IMR-90 (cell line): Measurements from ENCODE around the gene FAM174B. TPM values are rescaled to one million over a fixed set of nuclear protein-coding genes. Genes with fewer than 3 reads are reported as not detected.

Source experiments
- ATAC-seq: fragments of 200-7000 bp; cut with Tn5 transposase; 2 replicates; pipeline ENCODE4 v1.9.1; 2020; ENCODE audit warnings: low read depth, mild to moderate bottlenecking, moderate library complexity
- BruUV-seq: library from RNA; stranded (reverse); fragments of 400-500 nt; replicated peaks from 2 replicates; lab custom pipeline; 2021; lab: Mats Ljungman, UMichigan
- CTCF ChIA-PET: fragments of 300-600 bp; formaldehyde crosslinking; extraction: SDS; loops from one replicate; lab custom pipeline; 2021; ENCODE audit warnings: antibody characterized with exemption; lab: Yijun Ruan, JAX
- POLR2A ChIA-PET: fragments of 300-600 bp; sonication (Branson Sonifier 250); formaldehyde crosslinking; loops from one replicate; lab custom pipeline; 2022; ENCODE audit warnings: antibody characterized with exemption; ENCODE audit not compliant: unreplicated experiment; lab: Charles Lee
- DNase-seq: peaks from one replicate; pipeline ENCODE4 v3.0.0; 2013
- H2AFZ ChIP-seq: replicated peaks from 2 replicates; pipeline ENCODE3; 2013; ENCODE audit warnings: low read length, mild to moderate bottlenecking; ENCODE audit not compliant: poor library complexity
- H2AK5ac ChIP-seq: 2 replicates; pipeline ENCODE4 v1.6.1; 2013; ENCODE audit warnings: low read depth, low read length, inconsistent platforms
- H2AK9ac ChIP-seq: replicated peaks from 2 replicates; pipeline ENCODE3; 2013; ENCODE audit warnings: mild to moderate bottlenecking, low read depth, low read length, moderate library complexity; ENCODE audit not compliant: poor library complexity
- H2BK120ac ChIP-seq: 2 replicates; pipeline ENCODE4 v1.6.1; 2013; ENCODE audit warnings: low read depth, low read length, inconsistent platforms
- H2BK15ac ChIP-seq: 3 replicates; pipeline ENCODE4 v1.6.1; 2013; ENCODE audit warnings: low read depth, low read length, inconsistent platforms
- H2BK20ac ChIP-seq: 2 replicates; pipeline ENCODE4 v1.6.1; 2013; ENCODE audit warnings: low read depth, mild to moderate bottlenecking, inconsistent platforms, low read length, moderate library complexity
- H2BK5ac ChIP-seq: 2 replicates; pipeline ENCODE4 v1.6.1; 2013; ENCODE audit warnings: mild to moderate bottlenecking, low read depth, low read length, inconsistent platforms; ENCODE audit not compliant: poor library complexity, severe bottlenecking
- H3K14ac ChIP-seq: replicated peaks from 2 replicates; pipeline ENCODE4 v1.6.1; 2013; ENCODE audit warnings: low read depth, low read length, inconsistent platforms
- H3K18ac ChIP-seq: 2 replicates; pipeline ENCODE4 v1.6.1; 2013; ENCODE audit warnings: low read depth, low read length, control low read depth
- H3K23ac ChIP-seq: 2 replicates; pipeline ENCODE4 v1.6.1; 2013; ENCODE audit warnings: low read depth, low read length, inconsistent platforms
- H3K27ac ChIP-seq: 2 replicates; pipeline ENCODE4 v1.5.1; 2013; ENCODE audit warnings: mild to moderate bottlenecking, control low read depth, low read length; ENCODE audit not compliant: insufficient read depth
- H3K27me3 ChIP-seq: 2 replicates; pipeline ENCODE4 v1.6.1; 2013; ENCODE audit warnings: low read length; ENCODE audit not compliant: control insufficient read depth, insufficient read depth
- H3K36me3 ChIP-seq: 2 replicates; pipeline ENCODE4 v1.6.1; 2013; ENCODE audit warnings: low read length, mixed read lengths; ENCODE audit not compliant: control insufficient read depth, insufficient read depth
- H3K4ac ChIP-seq: 2 replicates; pipeline ENCODE4 v1.6.1; 2013; ENCODE audit warnings: low read depth, low read length, inconsistent platforms
- H3K4me1 ChIP-seq: 2 replicates; pipeline ENCODE4 v1.6.1; 2013; ENCODE audit warnings: low read length, mixed read lengths; ENCODE audit not compliant: control insufficient read depth, insufficient read depth
- H3K4me2 ChIP-seq: 2 replicates; pipeline ENCODE4 v1.6.1; 2013; ENCODE audit warnings: low read depth, mild to moderate bottlenecking, control low read depth, low read length, moderate library complexity
- H3K4me3 ChIP-seq: 2 replicates; pipeline ENCODE4 v1.5.1; 2013; ENCODE audit warnings: low read depth, mild to moderate bottlenecking, control low read depth, low read length, moderate library complexity; ENCODE audit not compliant: insufficient read depth
- H3K56ac ChIP-seq: 2 replicates; pipeline ENCODE4 v1.6.1; 2013; ENCODE audit warnings: low read length, inconsistent platforms; ENCODE audit not compliant: insufficient read depth; ENCODE audit errors: extremely low read depth
- H3K79me1 ChIP-seq, 2 experiments: 2 replicates each; pipeline ENCODE4 v1.6.1; 2013; ENCODE audit warnings: low read length in 2 of 2, inconsistent platforms in 1 of 2, low read depth in 1 of 2
- H3K9ac ChIP-seq: 2 replicates; pipeline ENCODE4 v1.6.1; 2013; ENCODE audit warnings: low read depth, low read length, control low read depth
- H3K9me1 ChIP-seq: 2 replicates; pipeline ENCODE4 v1.6.1; 2013; ENCODE audit warnings: low read length, inconsistent platforms; ENCODE audit not compliant: insufficient read depth
- H3K9me3 ChIP-seq: 2 replicates; pipeline ENCODE4 v1.6.1; 2013; ENCODE audit warnings: low read length; ENCODE audit not compliant: control insufficient read depth, insufficient read depth
- H4K20me1 ChIP-seq: 2 replicates; pipeline ENCODE4 v1.6.1; 2013; ENCODE audit warnings: low read length, inconsistent platforms; ENCODE audit not compliant: insufficient read depth
- H4K5ac ChIP-seq: 2 replicates; pipeline ENCODE4 v1.6.1; 2013; ENCODE audit warnings: mild to moderate bottlenecking, low read depth, low read length, control low read depth
- H4K8ac ChIP-seq, 2 experiments: 2 replicates each; pipeline ENCODE4 v1.6.1; 2013; ENCODE audit warnings: low read depth in 2 of 2, low read length in 2 of 2, control low read depth in 1 of 2, inconsistent platforms in 1 of 2
- H4K91ac ChIP-seq: 2 replicates; pipeline ENCODE4 v1.6.1; 2013; ENCODE audit warnings: low read depth, low read length, inconsistent platforms; ENCODE audit not compliant: insufficient read depth
- BHLHE40 ChIP-seq: fragments of 150-350 bp; IDR thresholded peaks from 2 replicates; pipeline ENCODE4 v1.6.1; 2016; ENCODE audit warnings: mild to moderate bottlenecking, low read depth, low read length
- CEBPB ChIP-seq: IDR thresholded peaks from 2 replicates; pipeline ENCODE4 v1.6.1; 2012; ENCODE audit warnings: low read depth, low read length, improper control_type of control experiment
- CHD1 ChIP-seq: IDR thresholded peaks from 2 replicates; pipeline ENCODE4 v1.6.1; 2012; ENCODE audit warnings: low read depth, low read length, improper control_type of control experiment
- CTCF ChIP-seq: conservative IDR thresholded peaks from 2 replicates; pipeline ENCODE4 v1.5.1; 2012; ENCODE audit warnings: mild to moderate bottlenecking, low read depth, low read length, improper control_type of control experiment
- ELK1 ChIP-seq: fragments of 150-350 bp; IDR thresholded peaks from 2 replicates; pipeline ENCODE4 v1.6.1; 2016; ENCODE audit warnings: low read depth, mild to moderate bottlenecking, low read length, moderate library complexity, borderline replicate concordance
- FOS ChIP-seq: fragments of 150-350 bp; IDR thresholded peaks from 2 replicates; pipeline ENCODE4 v1.6.1; 2016; ENCODE audit warnings: low read depth, low read length
- MAFK ChIP-seq: IDR thresholded peaks from 2 replicates; pipeline ENCODE4 v1.6.1; 2012; ENCODE audit warnings: low read depth, low read length, improper control_type of control experiment
- MAZ ChIP-seq: IDR thresholded peaks from 2 replicates; pipeline ENCODE4 v1.6.1; 2012; ENCODE audit warnings: low read depth, mild to moderate bottlenecking, low read length, improper control_type of control experiment, moderate library complexity, borderline replicate concordance
- MXI1 ChIP-seq: IDR thresholded peaks from 2 replicates; pipeline ENCODE4 v1.6.1; 2012; ENCODE audit warnings: low read depth, mild to moderate bottlenecking, low read length, moderate library complexity, borderline replicate concordance
- NFE2L2 ChIP-seq: fragments of 150-350 bp; IDR thresholded peaks from 2 replicates; pipeline ENCODE4 v1.6.1; 2016; ENCODE audit warnings: low read depth, mild to moderate bottlenecking, low read length
- POLR2A ChIP-seq: IDR thresholded peaks from 2 replicates; pipeline ENCODE4 v1.6.1; 2012; ENCODE audit warnings: mild to moderate bottlenecking, low read depth, low read length
- RAD21 ChIP-seq: IDR thresholded peaks from 2 replicates; pipeline ENCODE4 v1.6.1; 2012; ENCODE audit warnings: low read length, improper control_type of control experiment
- RCOR1 ChIP-seq: IDR thresholded peaks from 2 replicates; pipeline ENCODE4 v1.6.1; 2012; ENCODE audit warnings: mild to moderate bottlenecking, low read length, improper control_type of control experiment; ENCODE audit not compliant: insufficient replicate concordance
- RFX5 ChIP-seq: IDR thresholded peaks from 2 replicates; pipeline ENCODE4 v1.8.0; 2012; ENCODE audit warnings: low read depth, mild to moderate bottlenecking, low read length, moderate library complexity
- SMC3 ChIP-seq: fragments of 150-350 bp; IDR thresholded peaks from 2 replicates; pipeline ENCODE4 v1.6.1; 2016; ENCODE audit warnings: low read depth, mild to moderate bottlenecking, antibody characterized with exemption, low read length, moderate library complexity
- USF2 ChIP-seq: fragments of 150-350 bp; IDR thresholded peaks from 2 replicates; pipeline ENCODE4 v1.6.1; 2017; ENCODE audit warnings: mild to moderate bottlenecking, antibody characterized with exemption, low read length, low read depth
- WGBS, 2 experiments: methylation state at CpG; one replicate each; pipeline versions ENCODE4 v1.1.5 to v1.1.7; 2013; ENCODE audit warnings: missing lambda C conversion rate in 2 of 2; ENCODE audit not compliant: insufficient read length in 1 of 2; ENCODE audit errors: extremely low coverage in 2 of 2; 5-methylcytosine and 5-hydroxymethylcytosine counted together
- dilution Hi-C: fragments of 300-500 bp; cut with HindIII; formaldehyde crosslinking; loops from one replicate; pipeline ENCODE4 v1.14.3; 2018; ENCODE audit warnings: low sequenced_read_pairs; ENCODE audit not compliant: unreplicated experiment
- in situ Hi-C: fragments of 300-500 bp; cut with MboI; formaldehyde crosslinking; loops from 3 replicates; pipeline ENCODE4 v1.14.3; 2019; ENCODE audit warnings: low sequenced_read_pairs, inconsistent platforms, mixed read lengths
- intact Hi-C: fragments of 100-400 bp; cut with micrococcal nuclease; formaldehyde crosslinking; loops from 2 replicates; pipeline ENCODE4 v1.10.0; 2022
- polyA plus RNA-seq, 3 experiments: library from polyadenylated mRNA; depleted of rRNA; stranded (reverse); fragments of >200 nt; gene quantifications; 2 replicates each; pipeline ENCODE4 v1.2.3, GENCODE V29; 2012; ENCODE audit warnings: low replicate concordance in 1 of 3
- total RNA-seq: library from RNA; depleted of rRNA; stranded (reverse); fragments of >200 nt; gene quantifications from 2 replicates; pipeline ENCODE4 v1.2.3, GENCODE V29; 2012

FAM174B gene
- total and polyA plus RNA-seq, 2 of the 4 experiments (the other 2 are of a cell fraction), result 0.18 to 0.56 TPM

GRCh38 chr15:92579486-92579885, 76.1 kb downstream of the FAM174B start:
- Histone ChIP-seq H3K27ac (no peak overlapping the region), H4K20me1 (no peaks in the 10 kb centered on the region), H4K91ac (no peak overlapping the region), H3K27me3 (no peaks in the 10 kb centered on the region; the same call in 1 of the 2 replicates), H4K8ac (no peak overlapping the region), H3K4ac (no peak overlapping the region), H3K4me3 (no peak overlapping the region), H2BK5ac (no peak overlapping the region), H3K4me2 (no peak overlapping the region), H3K79me1 (no peaks in the 10 kb centered on the region), H4K5ac (no peak overlapping the region), H2AK9ac (no peak overlapping the region), H3K36me3 (no peaks in the 10 kb centered on the region), H3K56ac (no peak overlapping the region), H3K4me1 (no peaks in the 10 kb centered on the region), H2BK120ac (no peak overlapping the region), H3K9me3 (no peaks in the 10 kb centered on the region), H3K9ac (no peak overlapping the region), H2BK15ac (no peak overlapping the region), H3K14ac (no peak overlapping the region), H3K9me1 (no peaks in the 10 kb centered on the region), H2AFZ (no peak overlapping the region), H3K23ac (no peak overlapping the region), H2AK5ac (no peak overlapping the region), H3K18ac (no peak overlapping the region), H2BK20ac (no peak overlapping the region)
- BruUV-seq, result no TSS peak
- intact Hi-C loops, result no loop called here
- in situ Hi-C loops, result no loop called here
- ATAC-seq, result no peak
- ChIA-PET CTCF (no interaction called here), POLR2A (no interaction called here)
- dilution Hi-C loops, result no loop called here
- WGBS, 2 experiments, result 12% methylated on average over 3 of the region's 9 CpGs; no CpG with 5 or more reads in 1 of the 2 experiments
- TF ChIP-seq CHD1 (no peak), POLR2A (no peak), MXI1 (no peak), BHLHE40 (no peak), MAFK (no peak), ELK1 (no peak), RCOR1 (no peak), MAZ (no peak), RFX5 (no peak), NFE2L2 (no peak), CTCF (no peak), CEBPB (no peak), USF2 (no peak), FOS (no peak), RAD21 (no peak), SMC3 (no peak)
- DNase-seq, result no peak
